Neural cell (in vitro differentiated cells): ENCODE measurements around the gene WFS1. TPM values are rescaled to one million over a fixed set of nuclear protein-coding genes. Genes with fewer than 3 reads are reported as not detected.

Source experiments
- H2AFZ ChIP-seq: fragments of 200-600, 300-800 bp; sonication (generic), shearing (Covaris generic); 2 replicates; pipeline ENCODE4 v1.6.0; 2014; ENCODE audit warnings: low read depth, mild to moderate bottlenecking, antibody characterized with exemption, low read length, moderate library complexity
- H3F3A ChIP-seq: fragments of 200-600 bp; shearing (Covaris generic); 2 replicates; pipeline ENCODE4 v1.6.1; 2016; ENCODE audit warnings: mild to moderate bottlenecking, moderate library complexity, mixed read lengths, antibody characterized with exemption, low read length; ENCODE audit not compliant: insufficient read depth, poor library complexity, severe bottlenecking
- H3K27ac ChIP-seq: fragments of 200-600, 300-800 bp; sonication (generic), shearing (Covaris generic); 2 replicates; pipeline ENCODE4 v1.5.1; 2014; ENCODE audit warnings: mild to moderate bottlenecking, low read length, moderate library complexity
- H3K27me3 ChIP-seq: fragments of 300-800, 200-600 bp; sonication (generic), shearing (Covaris generic); 2 replicates; pipeline ENCODE4 v1.6.0; 2014; ENCODE audit warnings: mild to moderate bottlenecking, low read depth, low read length, moderate library complexity; ENCODE audit not compliant: insufficient read depth
- H3K36me3 ChIP-seq: fragments of 300-800, 200-600 bp; sonication (generic), shearing (Covaris generic); 2 replicates; pipeline ENCODE4 v1.5.1; 2014; ENCODE audit warnings: mild to moderate bottlenecking, antibody characterized with exemption, low read length, moderate library complexity; ENCODE audit not compliant: insufficient read depth
- H3K4me2 ChIP-seq: fragments of 300-800, 200-600 bp; sonication (generic), shearing (Covaris generic); 2 replicates; pipeline ENCODE4 v1.6.0; 2014; ENCODE audit warnings: mild to moderate bottlenecking, low read length
- H3K4me3 ChIP-seq: fragments of 300-800, 200-600 bp; sonication (generic), shearing (Covaris generic); 2 replicates; pipeline ENCODE4 v1.5.1; 2014; ENCODE audit warnings: mild to moderate bottlenecking, low read length, moderate library complexity
- H3K79me2 ChIP-seq: fragments of 200-600 bp; shearing (Covaris generic); replicated peaks from 2 replicates; pipeline ENCODE4 v1.6.0; 2014; ENCODE audit warnings: mild to moderate bottlenecking, low read length, moderate library complexity; ENCODE audit not compliant: insufficient read depth
- H3K9ac ChIP-seq: fragments of 300-800, 200-600 bp; sonication (generic), shearing (Covaris generic); 2 replicates; pipeline ENCODE4 v1.6.1; 2016; ENCODE audit warnings: mild to moderate bottlenecking, low read length, mixed read lengths
- H3K9me2 ChIP-seq: fragments of 200-600 bp; shearing (Covaris generic); 2 replicates; pipeline ENCODE4 v1.6.1; 2016; ENCODE audit warnings: mild to moderate bottlenecking, low read length, mixed read lengths; ENCODE audit not compliant: insufficient read depth
- H3K9me3 ChIP-seq: fragments of 200-600, 300-800 bp; sonication (generic), shearing (Covaris generic); 2 replicates; pipeline ENCODE4 v1.6.1; 2016; ENCODE audit warnings: mild to moderate bottlenecking, mixed run types, low read length, moderate library complexity, mixed read lengths
- H4K20me1 ChIP-seq: fragments of 200-600 bp; shearing (Covaris generic); 2 replicates; pipeline ENCODE4 v1.6.1; 2016; ENCODE audit warnings: mild to moderate bottlenecking, mixed run types; ENCODE audit not compliant: insufficient read depth
- EP300 ChIP-seq: fragments of 450-650 bp; conservative IDR thresholded peaks from 2 replicates; pipeline ENCODE4 v1.6.1; 2014; ENCODE audit warnings: antibody characterized with exemption, mild to moderate bottlenecking, moderate library complexity; ENCODE audit not compliant: poor library complexity, severe bottlenecking
- EZH2 ChIP-seq: fragments of 200-600, 300-800 bp; shearing (Covaris generic), sonication (generic); IDR thresholded peaks from 2 replicates; pipeline ENCODE4 v1.6.1; 2014; ENCODE audit warnings: antibody characterized with exemption, low read length, borderline replicate concordance, mild to moderate bottlenecking; ENCODE audit not compliant: insufficient read depth, poor library complexity, severe bottlenecking
- MXI1 ChIP-seq: fragments of 450-650 bp; conservative IDR thresholded peaks from 2 replicates; pipeline ENCODE4 v1.6.1; 2014; ENCODE audit warnings: antibody characterized with exemption, mild to moderate bottlenecking; ENCODE audit not compliant: poor library complexity, severe bottlenecking
- POLR2AphosphoS5 ChIP-seq: IDR thresholded peaks from 2 replicates; pipeline ENCODE4 v1.6.1; 2012
- RAD21 ChIP-seq: fragments of 450-650 bp; conservative IDR thresholded peaks from 2 replicates; pipeline ENCODE4 v1.6.1; 2014; ENCODE audit warnings: antibody characterized with exemption, mild to moderate bottlenecking, moderate library complexity
- REST ChIP-seq: IDR thresholded peaks from 2 replicates; pipeline ENCODE4 v1.6.1; 2012; ENCODE audit warnings: borderline replicate concordance
- SMC3 ChIP-seq: fragments of 450-650 bp; conservative IDR thresholded peaks from 2 replicates; pipeline ENCODE4 v1.6.1; 2014; ENCODE audit warnings: antibody characterized with exemption, mild to moderate bottlenecking, moderate library complexity; ENCODE audit not compliant: poor library complexity
- TAF1 ChIP-seq: IDR thresholded peaks from 2 replicates; pipeline ENCODE4 v1.6.1; 2012; ENCODE audit warnings: low read depth
- polyA plus RNA-seq: library from polyadenylated mRNA; depleted of rRNA; stranded (reverse); fragments of >200 nt; gene quantifications from 2 replicates; pipeline ENCODE4 v1.2.3, GENCODE V29; 2014
- TF ChIP-seq, protein P1 (sequence below): fragments of 450-650 bp; IDR thresholded peaks from 2 replicates; pipeline ENCODE4 v1.5.1; 2014; ENCODE audit warnings: antibody characterized with exemption, mild to moderate bottlenecking, moderate library complexity; ENCODE audit not compliant: poor library complexity, severe bottlenecking

The WFS1 gene
- polyA plus RNA-seq, 1 donor from 2014 or later = 4.5 TPM

DNA sequence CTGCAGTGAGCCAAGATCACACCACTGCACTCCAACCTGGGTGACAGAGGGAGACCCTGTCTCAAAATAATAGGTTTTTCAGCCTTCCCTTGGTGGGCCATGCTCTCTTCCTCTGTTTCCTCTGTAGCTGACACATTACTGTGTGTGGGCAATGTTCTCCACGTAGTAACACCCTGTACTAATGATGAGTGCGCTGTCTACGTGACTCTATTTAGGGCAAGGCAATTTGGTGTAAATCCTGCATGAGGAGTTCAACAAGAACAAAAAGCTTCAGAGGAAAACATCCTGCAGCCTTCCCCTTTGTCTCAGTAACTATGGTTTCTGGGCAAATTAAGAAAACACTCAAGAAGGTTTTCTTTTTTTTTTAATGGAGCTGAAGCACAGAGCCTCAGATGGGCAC is 44.9 kb upstream of the WFS1 start:
- no peaks in the 10 kb centered on the region for H3K36me3 ChIP-seq
- H3K9ac ChIP-seq = no peak overlapping the region
- H4K20me1 ChIP-seq = no peaks in the 10 kb centered on the region
- no peaks in the 10 kb centered on the region for H3K9me2 ChIP-seq
- no peak overlapping the region for H3K4me3 ChIP-seq
- H2AFZ ChIP-seq = no peak overlapping the region
- H3K27ac ChIP-seq = no peak overlapping the region
- TF ChIP-seq EP300 (no peak), REST (no peak), POLR2AphosphoS5 (no peak), MXI1 (no peak), RAD21 (no peak), SMC3 (no peak), TAF1 (no peak), EZH2 (no peak)
- TF ChIP-seq, protein P1, sequence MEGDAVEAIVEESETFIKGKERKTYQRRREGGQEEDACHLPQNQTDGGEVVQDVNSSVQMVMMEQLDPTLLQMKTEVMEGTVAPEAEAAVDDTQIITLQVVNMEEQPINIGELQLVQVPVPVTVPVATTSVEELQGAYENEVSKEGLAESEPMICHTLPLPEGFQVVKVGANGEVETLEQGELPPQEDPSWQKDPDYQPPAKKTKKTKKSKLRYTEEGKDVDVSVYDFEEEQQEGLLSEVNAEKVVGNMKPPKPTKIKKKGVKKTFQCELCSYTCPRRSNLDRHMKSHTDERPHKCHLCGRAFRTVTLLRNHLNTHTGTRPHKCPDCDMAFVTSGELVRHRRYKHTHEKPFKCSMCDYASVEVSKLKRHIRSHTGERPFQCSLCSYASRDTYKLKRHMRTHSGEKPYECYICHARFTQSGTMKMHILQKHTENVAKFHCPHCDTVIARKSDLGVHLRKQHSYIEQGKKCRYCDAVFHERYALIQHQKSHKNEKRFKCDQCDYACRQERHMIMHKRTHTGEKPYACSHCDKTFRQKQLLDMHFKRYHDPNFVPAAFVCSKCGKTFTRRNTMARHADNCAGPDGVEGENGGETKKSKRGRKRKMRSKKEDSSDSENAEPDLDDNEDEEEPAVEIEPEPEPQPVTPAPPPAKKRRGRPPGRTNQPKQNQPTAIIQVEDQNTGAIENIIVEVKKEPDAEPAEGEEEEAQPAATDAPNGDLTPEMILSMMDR = no peak
- H3K27me3 ChIP-seq = no peaks in the 10 kb centered on the region
- no peaks in the 10 kb centered on the region for H3K9me3 ChIP-seq
- no peaks in the 10 kb centered on the region for H3K79me2 ChIP-seq
- no peak overlapping the region for H3K4me2 ChIP-seq
- H3F3A ChIP-seq = no peaks in the 10 kb centered on the region

DNA sequence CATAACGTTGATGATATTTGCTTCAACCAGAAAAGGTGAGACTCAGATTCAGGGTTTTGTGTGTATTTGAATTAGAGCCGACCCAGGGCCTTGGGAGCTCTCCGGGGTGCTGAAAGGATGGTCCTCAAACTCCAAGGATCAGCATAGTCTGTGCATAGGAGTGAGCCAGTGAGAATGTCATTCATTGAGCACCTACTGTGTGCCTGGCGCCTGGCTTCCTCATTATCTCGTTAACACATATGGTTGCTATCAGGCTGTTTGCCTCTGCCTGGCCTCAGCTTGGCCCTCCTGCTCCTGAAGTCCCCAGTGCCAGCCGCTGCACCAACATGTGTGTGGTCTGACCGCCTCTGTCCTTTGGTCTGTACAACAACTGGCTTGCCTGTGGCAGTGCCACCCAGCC is 44.2 kb upstream of the WFS1 start:
- Histone ChIP-seq H3F3A (no peaks in the 10 kb centered on the region), H3K36me3 (no peaks in the 10 kb centered on the region), H3K79me2 (no peaks in the 10 kb centered on the region), H3K9me2 (no peaks in the 10 kb centered on the region), H4K20me1 (no peaks in the 10 kb centered on the region), H3K9me3 (no peaks in the 10 kb centered on the region), H3K9ac (no peak overlapping the region), H3K27ac (no peak overlapping the region), H2AFZ (no peak overlapping the region), H3K4me2 (no peak overlapping the region), H3K27me3 (no peaks in the 10 kb centered on the region), H3K4me3 (no peak overlapping the region)
- no peak for TF ChIP-seq REST
- no peak for TF ChIP-seq RAD21
- no peak for TF ChIP-seq MXI1
- TF ChIP-seq SMC3 = no peak
